Duodenal mucosa (tissue), 2 donors: ENCODE results near the gene SIM1.

Experiments used
- H3K27ac ChIP-seq: one replicate; pipeline ENCODE4 v1.7.0; 2013; ENCODE audit warnings: low read depth, low read length
- H3K27me3 ChIP-seq, 2 donors: one replicate each; pipeline ENCODE4 v1.7.0; 2013; ENCODE audit warnings: low read length in 2 of 2, control low read depth in 1 of 2; ENCODE audit not compliant: insufficient read depth in 2 of 2, control insufficient read depth in 1 of 2
- H3K36me3 ChIP-seq, 2 donors: one replicate each; pipeline ENCODE4 v1.7.0; 2013; ENCODE audit warnings: low read length in 2 of 2, control low read depth in 1 of 2; ENCODE audit not compliant: insufficient read depth in 2 of 2, control insufficient read depth in 1 of 2
- H3K4me1 ChIP-seq, 2 donors: one replicate each; pipeline ENCODE4 v1.7.0; 2013; ENCODE audit warnings: low read length in 2 of 2, control low read depth in 1 of 2; ENCODE audit not compliant: insufficient read depth in 2 of 2, control insufficient read depth in 1 of 2
- H3K4me3 ChIP-seq, 2 donors: one replicate each; pipeline ENCODE4 v1.7.0; 2013; ENCODE audit warnings: low read length in 2 of 2, low read depth in 1 of 2
- H3K9ac ChIP-seq, 2 donors: one replicate each; pipeline ENCODE4 v1.7.0; 2013; ENCODE audit warnings: low read length in 2 of 2, low read depth in 1 of 2
- H3K9me3 ChIP-seq, 2 donors: one replicate each; pipeline ENCODE4 v1.7.0; 2013; ENCODE audit warnings: low read length in 2 of 2, control low read depth in 1 of 2; ENCODE audit not compliant: control insufficient read depth in 1 of 2

The SIM1 gene

GRCh38 chr6:100470422-100471120 lies 5.8 kb upstream of the SIM1 start:
- Histone ChIP-seq H3K4me3 (no peak overlapping the region), H3K27me3 (peaks cover 57 to 76% of the 10 kb centered on the region in 2 donors), H3K36me3 (no peaks in the 10 kb centered on the region), H3K9me3 (no peaks in the 10 kb centered on the region), H3K4me1 (no peaks in the 10 kb centered on the region), H3K27ac (no peak overlapping the region), H3K9ac (no peak overlapping the region)

GRCh38 chr6:100469101-100469859 lies 4.6 kb upstream of the SIM1 start:
- Histone ChIP-seq H3K9ac (no peak overlapping the region), H3K27me3 (peaks cover 70 to 88% of the 10 kb centered on the region in 2 donors)

GRCh38 chr6:100468016-100468622 lies 3.4 kb upstream of the SIM1 start:
- Histone ChIP-seq H3K27me3 (peaks cover 82 to 92% of the 10 kb centered on the region in 2 donors), H3K4me1 (no peaks in the 10 kb centered on the region), H3K36me3 (no peaks in the 10 kb centered on the region), H3K9ac (no peak overlapping the region), H3K4me3 (no peak overlapping the region), H3K27ac (no peak overlapping the region), H3K9me3 (no peaks in the 10 kb centered on the region)

More at GRCh38 chr6:100469101-100469859, 4.6 kb upstream of the SIM1 start:
- Histone ChIP-seq H3K36me3 (no peaks in the 10 kb centered on the region), H3K9me3 (no peaks in the 10 kb centered on the region), H3K27ac (no peak overlapping the region), H3K4me3 (no peak overlapping the region), H3K4me1 (no peaks in the 10 kb centered on the region)

GRCh38 chr6:100467129-100468015 lies 2.7 kb upstream of the SIM1 start:
- Histone ChIP-seq H3K4me3 (no peak overlapping the region), H3K27ac (no peak overlapping the region), H3K27me3 (peaks cover 89 to 92% of the 10 kb centered on the region in 2 donors), H3K4me1 (no peaks in the 10 kb centered on the region), H3K36me3 (no peaks in the 10 kb centered on the region), H3K9ac (no peak overlapping the region), H3K9me3 (no peaks in the 10 kb centered on the region)

GRCh38 chr6:100466410-100467128 lies 1.8 kb upstream of the SIM1 start:
- no peaks in the 10 kb centered on the region for H3K9me3 ChIP-seq
- H3K9ac ChIP-seq = no peak overlapping the region
- no peaks in the 10 kb centered on the region for H3K36me3 ChIP-seq
- H3K4me1 ChIP-seq = no peaks in the 10 kb centered on the region
- no peak overlapping the region for H3K27ac ChIP-seq
- H3K4me3 ChIP-seq = no peak overlapping the region
- H3K27me3 ChIP-seq = peaks cover 93% of the 10 kb centered on the region in 2 donors

- H3K9me3 ChIP-seq = no peaks in the 10 kb centered on the region
- peaks cover 93% of the 10 kb centered on the region in 2 donors for H3K27me3 ChIP-seq
- no peak overlapping the region for H3K27ac ChIP-seq
- H3K9ac ChIP-seq = no peak overlapping the region
- H3K4me1 ChIP-seq = no peaks in the 10 kb centered on the region
- H3K36me3 ChIP-seq = no peaks in the 10 kb centered on the region
- H3K4me3 ChIP-seq = no peak overlapping the region
Measured at GRCh38 chr6:100465701-100466409, 1.1 kb upstream of the SIM1 start.

GRCh38 chr6:100464162-100464851 lies 414 bp downstream of the SIM1 start:
- H3K4me3 ChIP-seq = peak overlapping the region in 1 of 2 donors; percentile 48

GRCh38 chr6:100463630-100464161 lies 1.0 kb downstream of the SIM1 start:
- Histone ChIP-seq H3K36me3 (no peaks in the 10 kb centered on the region), H3K27ac (no peak overlapping the region), H3K9ac (no peak overlapping the region), H3K27me3 (peaks cover 95% of the 10 kb centered on the region in 2 donors), H3K4me3 (no peak overlapping the region), H3K9me3 (no peaks in the 10 kb centered on the region), H3K4me1 (no peaks in the 10 kb centered on the region)

More at GRCh38 chr6:100464162-100464851, 414 bp downstream of the SIM1 start:
- Histone ChIP-seq H3K4me1 (no peaks in the 10 kb centered on the region), H3K9ac (no peak overlapping the region), H3K9me3 (no peaks in the 10 kb centered on the region), H3K36me3 (no peaks in the 10 kb centered on the region), H3K27ac (peak overlapping the region; percentile 20), H3K27me3 (peaks cover 94 to 95% of the 10 kb centered on the region in 2 donors)
